Activated CD8-positive, alpha-beta memory T cell treated with anti-CD3 and anti-CD28 coated beads for 48 hours (primary cell): ENCODE data around the gene RABGAP1L.
"Not testable (repeated sequence)": the region's sequence is repeated elsewhere in the genome, so short reads cannot be mapped to it uniquely, and the experiment has no call there.

ENCODE experiments used
- DNase-seq, 3 experiments: peaks; one replicate each; pipeline ENCODE4 v3.0.0-alpha.2; 2020; ENCODE audit warnings: low read depth in 2 of 3, low spot score in 2 of 3

Gene RABGAP1L

DNA sequence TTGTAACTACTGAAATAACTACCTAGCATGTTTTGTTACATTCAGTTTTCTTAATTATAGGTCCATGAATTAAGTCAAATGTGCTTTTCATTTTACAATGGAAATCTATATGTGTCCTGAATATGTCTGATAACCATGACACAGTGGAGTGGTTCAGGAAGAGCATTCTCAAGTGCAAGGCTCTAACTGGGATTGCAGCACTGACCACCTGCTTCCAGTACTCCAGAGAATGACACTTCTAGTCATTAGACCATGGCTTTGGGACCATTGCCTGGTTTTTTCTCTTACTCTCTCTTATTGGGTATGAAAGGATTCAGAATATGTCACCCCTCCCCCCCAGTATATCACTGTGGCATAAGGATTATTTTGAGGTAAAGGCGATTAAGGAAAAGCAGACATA, 635.5 kb downstream of the RABGAP1L start:
- no peak for DNase-seq

GRCh38 chr1:174795806-174796205, 636.5 kb downstream of the RABGAP1L start:
- DNase-seq = no peak

- DNase-seq = no peak
Measured at GRCh38 chr1:174797398-174797797, 638.1 kb downstream of the RABGAP1L start.

DNA sequence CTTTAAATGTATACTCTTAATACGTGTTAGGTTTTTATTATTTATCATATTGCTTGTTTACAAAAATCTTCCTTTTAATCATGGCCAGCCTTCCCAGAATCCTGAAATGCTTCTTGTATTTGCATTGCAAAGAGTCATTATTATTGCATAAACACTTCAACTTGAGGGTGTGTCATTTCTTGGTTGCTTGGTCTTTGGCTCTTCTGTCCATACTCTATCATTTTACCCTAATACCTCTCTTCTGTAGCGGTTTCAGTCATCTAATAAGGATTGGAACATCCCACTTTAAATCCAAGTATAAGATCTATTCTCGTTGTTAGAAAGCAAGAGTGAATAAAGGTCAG, 639.8 kb downstream of the RABGAP1L start:
- DNase-seq = no peak

DNA sequence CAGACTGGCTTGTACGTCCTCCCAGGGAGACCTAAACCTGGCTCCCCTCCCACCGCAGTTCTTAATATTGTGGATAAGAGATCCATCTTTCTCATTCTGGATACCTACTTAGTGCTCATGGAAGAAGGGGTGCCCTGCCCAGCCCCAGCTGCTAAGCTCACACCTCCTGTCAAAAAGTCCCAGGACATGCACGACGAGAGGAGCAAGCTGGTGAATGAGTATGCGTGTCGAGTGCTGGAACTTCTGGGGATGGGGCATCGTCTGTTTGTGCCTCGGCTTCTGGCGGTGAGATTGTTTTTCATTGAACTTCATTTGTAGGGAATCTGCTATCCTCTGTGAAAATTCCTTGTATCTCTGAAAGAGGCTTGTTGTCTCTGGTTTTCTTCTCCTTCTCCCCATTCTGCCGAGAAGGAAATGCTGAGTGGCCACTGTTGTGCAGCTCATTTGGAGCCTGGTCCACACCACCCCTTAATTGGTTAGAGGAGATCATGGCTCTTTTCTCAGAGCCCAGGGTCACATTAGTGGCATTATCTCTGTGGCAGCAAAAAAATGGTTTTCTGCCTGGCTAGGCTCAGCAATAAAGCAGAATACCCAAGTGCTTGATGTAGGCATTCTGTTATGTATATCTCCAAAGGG, 641.0 kb downstream of the RABGAP1L start:
- no peak for DNase-seq

- no peak for DNase-seq
Measured at GRCh38 chr1:174800876-174801275, 641.6 kb downstream of the RABGAP1L start.

GRCh38 chr1:174809755-174810280, 650.5 kb downstream of the RABGAP1L start:
- DNase-seq = no peak

GRCh38 chr1:174812016-174812415, 652.7 kb downstream of the RABGAP1L start:
- no peak for DNase-seq

GRCh38 chr1:174812656-174813055, 653.3 kb downstream of the RABGAP1L start:
- DNase-seq = no peak

GRCh38 chr1:174815036-174815435, 655.7 kb downstream of the RABGAP1L start:
- no peak for DNase-seq

- DNase-seq = no peak
Measured at GRCh38 chr1:174815474-174815908, 656.2 kb downstream of the RABGAP1L start.

- DNase-seq = not testable (repeated sequence)
Measured at GRCh38 chr1:174816621-174817020, 657.3 kb downstream of the RABGAP1L start.

DNA sequence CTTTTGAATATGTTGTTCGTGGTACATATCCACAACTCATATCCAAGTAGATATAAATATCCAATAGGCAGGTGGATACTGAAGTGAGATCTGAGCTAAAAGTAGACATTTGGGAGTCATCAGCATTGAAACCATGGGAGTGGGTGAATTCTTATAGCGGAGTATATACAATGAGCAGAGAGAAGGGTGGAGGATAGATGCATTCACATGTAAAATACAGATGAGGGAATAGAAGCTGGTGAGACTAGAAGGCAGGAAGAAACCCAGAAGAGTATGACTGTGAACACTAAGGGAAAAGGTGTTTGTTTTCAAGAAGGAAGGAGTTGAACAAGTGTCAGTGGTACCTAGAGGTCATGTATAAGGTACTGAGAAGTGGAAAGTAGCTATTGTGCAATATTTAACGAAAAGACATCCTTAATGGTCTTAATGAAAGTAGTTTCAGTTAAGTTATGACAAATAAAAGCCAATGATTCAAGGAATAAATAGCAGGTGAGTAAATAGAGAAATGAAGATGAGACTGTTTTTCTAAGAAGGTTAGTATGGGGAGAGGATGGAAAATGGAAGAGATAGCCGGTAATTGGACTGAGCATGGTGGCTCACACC, 658.8 kb downstream of the RABGAP1L start:
- DNase-seq = no peak

- DNase-seq = no peak
Measured at GRCh38 chr1:174818951-174819350, 659.6 kb downstream of the RABGAP1L start.

- no peak for DNase-seq
Measured at GRCh38 chr1:174819596-174819995, 660.3 kb downstream of the RABGAP1L start.

DNA sequence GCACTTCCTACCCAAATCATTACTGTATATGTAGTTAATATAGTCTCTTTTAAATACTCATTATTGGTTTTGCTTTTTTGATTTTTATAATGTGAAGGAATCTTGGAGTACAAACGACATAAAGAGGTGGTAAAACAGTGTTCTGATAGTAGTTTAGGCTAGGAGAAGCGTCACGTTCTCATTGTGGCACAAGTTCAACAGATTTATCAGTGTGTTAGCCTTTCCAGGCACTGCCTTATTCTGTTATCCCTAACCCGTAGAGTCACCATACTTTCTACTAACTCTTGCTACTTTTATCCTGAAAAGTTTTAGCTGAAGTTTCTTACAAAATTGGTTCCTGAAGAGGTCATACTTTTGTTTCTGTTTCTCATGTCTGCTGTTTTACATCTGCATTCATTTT, 665.8 kb downstream of the RABGAP1L start:
- no peak for DNase-seq

- no peak for DNase-seq
Measured at GRCh38 chr1:174825806-174826205, 666.5 kb downstream of the RABGAP1L start.

DNA sequence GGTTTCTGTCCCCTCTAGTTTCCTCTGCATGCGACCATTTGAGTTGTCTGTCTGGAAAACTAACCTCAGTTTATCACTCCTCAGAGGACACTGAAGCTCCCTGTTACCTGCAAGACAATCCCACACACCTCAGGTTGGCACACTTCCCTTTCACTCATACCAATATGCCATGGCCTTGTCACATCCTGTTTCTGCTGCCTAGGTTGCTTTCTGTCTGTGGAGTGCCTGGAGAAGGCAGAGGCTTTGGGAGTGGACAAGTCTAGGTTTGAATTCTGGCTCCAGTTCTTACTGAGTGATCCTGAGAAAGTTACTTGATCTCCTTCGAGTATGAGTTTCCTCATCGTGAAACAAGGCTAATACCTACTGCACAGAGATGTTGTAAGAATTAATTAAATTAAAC, 668.9 kb downstream of the RABGAP1L start:
- no peak for DNase-seq

- DNase-seq = no peak
Measured at GRCh38 chr1:174829990-174830389, 670.7 kb downstream of the RABGAP1L start.

DNA sequence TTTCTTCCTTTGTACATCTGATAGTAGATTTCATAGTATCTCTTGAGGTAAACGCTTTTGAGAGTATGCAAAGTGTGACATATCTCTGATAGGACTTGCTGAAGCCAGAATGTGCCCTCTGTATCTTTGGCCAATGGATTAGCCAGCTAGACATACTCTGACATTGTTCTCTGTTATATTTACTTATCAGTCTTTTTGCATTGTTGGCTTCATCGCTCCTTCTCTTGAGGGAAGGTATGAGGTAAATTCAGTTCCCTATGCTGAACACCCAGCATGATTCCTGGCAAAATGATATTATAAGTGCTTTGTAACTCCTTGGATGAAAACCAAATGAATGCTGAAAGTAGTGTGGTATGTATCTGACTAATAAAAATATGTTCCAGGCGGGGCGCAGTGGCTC, 677.2 kb downstream of the RABGAP1L start:
- no peak for DNase-seq

- no peak for DNase-seq
Measured at GRCh38 chr1:174837386-174837785, 678.1 kb downstream of the RABGAP1L start.

GRCh38 chr1:174839211-174839610, 679.9 kb downstream of the RABGAP1L start:
- no peak for DNase-seq

DNA sequence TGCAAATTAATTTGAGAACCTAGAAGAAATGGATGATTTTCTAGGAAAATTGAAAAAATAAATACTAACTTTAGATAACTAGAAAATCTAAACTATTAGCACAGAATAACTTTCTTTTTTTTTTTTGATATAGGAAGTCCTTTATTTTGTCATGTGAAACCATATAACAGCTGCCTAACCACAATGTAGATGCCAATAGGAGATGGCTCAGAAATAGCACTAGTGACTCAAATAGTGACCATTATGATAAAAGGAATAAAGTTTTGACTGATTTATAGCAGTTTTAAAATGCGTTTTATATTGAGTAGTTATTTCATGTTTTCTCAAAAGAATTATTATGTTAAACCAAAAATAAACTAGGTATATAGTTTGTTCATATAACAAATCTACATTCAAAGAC, 682.4 kb downstream of the RABGAP1L start:
- no peak for DNase-seq
